Parathyroid adenoma (tissue), 2 donors: ENCODE data around the gene RAP1GAP2.

Experiments
- H2AFZ ChIP-seq: fragments of 300-600 bp; sonication (generic); one replicate; pipeline ENCODE4 v1.7.0; 2017; ENCODE audit warnings: antibody characterized with exemption, mild to moderate bottlenecking
- H3K27ac ChIP-seq: fragments of 300-600 bp; sonication (generic); one replicate; pipeline ENCODE4 v1.7.0; 2017
- H3K27me3 ChIP-seq: fragments of 300-600 bp; sonication (generic); one replicate; pipeline ENCODE4 v1.7.0; 2017; ENCODE audit warnings: low read length; ENCODE audit not compliant: control insufficient read depth, insufficient read depth
- H3K36me3 ChIP-seq: fragments of 300-600 bp; sonication (generic); one replicate; pipeline ENCODE4 v1.7.0; 2017; ENCODE audit warnings: low read length; ENCODE audit not compliant: control insufficient read depth, insufficient read depth
- H3K4me1 ChIP-seq: fragments of 300-600 bp; sonication (generic); one replicate; pipeline ENCODE4 v1.7.0; 2017; ENCODE audit warnings: control low read depth
- H3K4me2 ChIP-seq: fragments of 300-600 bp; sonication (generic); one replicate; pipeline ENCODE4 v1.7.0; 2017; ENCODE audit warnings: low read length
- H3K4me3 ChIP-seq: fragments of 300-600 bp; sonication (generic); one replicate; pipeline ENCODE4 v1.7.0; 2017; ENCODE audit warnings: low read depth, low read length
- H3K79me2 ChIP-seq: fragments of 300-600 bp; sonication (generic); one replicate; pipeline ENCODE4 v1.7.0; 2017; ENCODE audit warnings: control low read depth
- H3K9ac ChIP-seq: fragments of 300-600 bp; sonication (generic); one replicate; pipeline ENCODE4 v1.7.0; 2017; ENCODE audit warnings: mild to moderate bottlenecking
- H3K9me3 ChIP-seq: fragments of 300-600 bp; sonication (generic); one replicate; pipeline ENCODE4 v1.7.0; 2017; ENCODE audit warnings: low read length; ENCODE audit not compliant: control insufficient read depth
- CTCF ChIP-seq: fragments of 300-600 bp; sonication (generic); IDR thresholded peaks from one replicate; pipeline ENCODE4 v1.7.0; 2017; ENCODE audit warnings: antibody characterized with exemption, mild to moderate bottlenecking
- donor health status: primary hyperparathyroidism.

The RAP1GAP2 gene

DNA sequence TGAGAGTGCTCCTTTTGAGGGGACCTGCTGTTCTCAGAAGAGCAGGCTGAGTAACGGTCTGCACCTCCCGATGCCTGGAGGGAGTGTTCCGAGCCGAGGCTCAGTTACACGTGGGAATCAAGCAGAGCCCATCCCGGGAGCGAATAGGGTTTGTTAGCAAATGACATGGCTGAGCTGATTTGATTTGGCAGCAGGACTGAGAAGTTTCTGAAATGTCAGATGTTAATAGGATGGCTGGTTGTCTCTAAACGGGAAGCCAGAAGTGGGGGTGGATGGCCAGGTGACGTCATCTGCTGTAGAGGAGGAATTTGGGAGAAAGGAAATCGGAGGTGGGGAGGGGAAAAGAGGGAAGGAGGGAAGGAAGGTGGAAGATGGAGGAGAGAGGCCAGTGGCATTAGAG is 128.0 kb downstream of the RAP1GAP2 start:
- Histone ChIP-seq H3K4me1 (no peaks in the 10 kb centered on the region), H3K27me3 (no peaks in the 10 kb centered on the region), H3K36me3 (no peaks in the 10 kb centered on the region), H3K9ac (no peak overlapping the region), H3K9me3 (no peaks in the 10 kb centered on the region), H3K4me3 (no peak overlapping the region), H2AFZ (no peak overlapping the region), H3K4me2 (no peak overlapping the region), H3K79me2 (no peaks in the 10 kb centered on the region), H3K27ac (no peak overlapping the region)
- no peak for TF ChIP-seq CTCF

GRCh38 chr17:2925011-2925410 is 128.8 kb downstream of the RAP1GAP2 start:
- no peak overlapping the region for H3K4me3 ChIP-seq
- H3K27ac ChIP-seq: no peak overlapping the region
- H3K27me3 ChIP-seq: no peaks in the 10 kb centered on the region
- no peaks in the 10 kb centered on the region for H3K79me2 ChIP-seq
- H3K4me2 ChIP-seq: no peak overlapping the region
- no peaks in the 10 kb centered on the region for H3K36me3 ChIP-seq
- H3K9ac ChIP-seq: no peak overlapping the region
- H3K9me3 ChIP-seq: no peaks in the 10 kb centered on the region
- H3K4me1 ChIP-seq: no peaks in the 10 kb centered on the region
- H2AFZ ChIP-seq: no peak overlapping the region
- TF ChIP-seq CTCF: no peak

- no peak for TF ChIP-seq CTCF
- Histone ChIP-seq H3K4me2 (no peak overlapping the region), H3K27ac (no peak overlapping the region)
These were observed 129.9 kb downstream of the RAP1GAP2 start for GRCh38 chr17:2926019-2926650.

GRCh38 chr17:2928294-2928890 is 132.2 kb downstream of the RAP1GAP2 start:
- H3K79me2 ChIP-seq: no peaks in the 10 kb centered on the region
- TF ChIP-seq CTCF: no peak
- H3K9ac ChIP-seq: no peak overlapping the region
- no peak overlapping the region for H3K4me3 ChIP-seq
- H3K9me3 ChIP-seq: no peaks in the 10 kb centered on the region
- no peaks in the 10 kb centered on the region for H3K27me3 ChIP-seq
- no peaks in the 10 kb centered on the region for H3K4me1 ChIP-seq
- no peak overlapping the region for H3K27ac ChIP-seq
- H2AFZ ChIP-seq: no peak overlapping the region
- H3K36me3 ChIP-seq: no peaks in the 10 kb centered on the region
- H3K4me2 ChIP-seq: no peak overlapping the region

More at GRCh38 chr17:2926019-2926650, 129.9 kb downstream of the RAP1GAP2 start:
- H3K4me3 ChIP-seq: no peak overlapping the region
- no peaks in the 10 kb centered on the region for H3K36me3 ChIP-seq
- no peaks in the 10 kb centered on the region for H3K79me2 ChIP-seq
- H2AFZ ChIP-seq: no peak overlapping the region
- H3K4me1 ChIP-seq: no peaks in the 10 kb centered on the region
- no peaks in the 10 kb centered on the region for H3K9me3 ChIP-seq
- no peaks in the 10 kb centered on the region for H3K27me3 ChIP-seq
- H3K9ac ChIP-seq: no peak overlapping the region
